Ovary (tissue), 9 donors: ENCODE results near the gene GTF2F1. TPM values are rescaled to one million over a fixed set of nuclear protein-coding genes. Genes with fewer than 3 reads are reported as not detected.

Experiments
- DNase-seq, 5 donors: peaks; one replicate each; pipeline ENCODE4 v3.0.0-alpha.2; 2019 to 2020
- H3K27ac ChIP-seq, 2 donors: fragments of 200-600 bp; one replicate each; pipeline versions ENCODE4 v1.5.1 to v1.8.0; 2019 to 2022
- H3K27me3 ChIP-seq: fragments of 200-600 bp; one replicate; pipeline ENCODE4 v1.8.0; 2022
- H3K36me3 ChIP-seq: fragments of 200-600 bp; sonication (generic); one replicate; pipeline ENCODE4 v1.5.1; 2019
- H3K4me1 ChIP-seq: one replicate; pipeline ENCODE4 v1.8.1; 2013; ENCODE audit warnings: mild to moderate bottlenecking, moderate library complexity; ENCODE audit not compliant: insufficient read depth
- H3K4me3 ChIP-seq: fragments of 200-600 bp; sonication (generic); one replicate; pipeline ENCODE4 v1.5.1; 2017
- H3K9me3 ChIP-seq, 2 donors: fragments of 200-600 bp in 1 of 2; sonication (generic) in 1 of 2; one replicate each; pipeline versions ENCODE4 v1.5.1 to v1.8.1; 2013 to 2019; ENCODE audit warnings: mild to moderate bottlenecking in 1 of 2, moderate library complexity in 1 of 2
- EP300 ChIP-seq: sonication (generic); formaldehyde crosslinking; IDR thresholded peaks from one replicate; pipeline ENCODE4 v1.6.1; 2017; ENCODE audit warnings: antibody characterized with exemption
- POLR2A ChIP-seq: fragments of 450-650 bp; IDR thresholded peaks from one replicate; pipeline ENCODE4 v1.6.1; 2017; ENCODE audit warnings: antibody characterized with exemption, mild to moderate bottlenecking, moderate library complexity
- WGBS, 3 donors: extraction: QIAGEN DNeasy Blood & Tissue Kit in 1 of 3; methylation state at CpG; one replicate each; pipeline versions ENCODE4 v1.1.5 to v1.1.7; 2013 to 2017; 5-methylcytosine and 5-hydroxymethylcytosine counted together
- intact Hi-C, 4 donors: fragments of 100-400 bp; cut with DNase I; formaldehyde crosslinking; loops; one replicate each; pipeline versions ENCODE4 v1.11.0 to v1.15.1; 2022 to 2023
- polyA plus RNA-seq, 2 donors: library from polyadenylated mRNA; stranded (reverse); fragments of 200-250 nt in 1 of 2; fragments of 350-450 nt in 1 of 2; fragmentation: Illumina TruSeq in 1 of 2; extraction: RNeasy Lipid Tissue Mini Kit (QIAGEN cat#74804) in 1 of 2; gene quantifications; one replicate each; pipeline ENCODE4 v1.2.3, GENCODE V29; 2013 to 2014
- total RNA-seq, 7 donors: library from RNA; depleted of rRNA in 2 of 7; stranded (reverse); fragments of >200 nt in 2 of 7; fragmentation: NEBNext Ultra II Directional in 3 of 7; extraction: Animal tissue kit (Norgen Biotek cat#: 25700) in 3 of 7; gene quantifications; one replicate each; pipeline versions ENCODE4 v1.1.0 to v1.2.4, GENCODE V29; 2016 to 2023
- TF ChIP-seq, protein P1 (sequence below), 3 donors: fragments of 450-650 bp in 2 of 3; fragments of 200-600 bp in 1 of 3; IDR thresholded peaks; one replicate each; pipeline versions ENCODE4 v1.5.1 to v1.8.0; 2016 to 2022; ENCODE audit warnings: antibody characterized with exemption in 3 of 3, mild to moderate bottlenecking in 1 of 3
- donor health status: DM: no; HTN: no; CAD: no; lungs with moderate emphysema.
- donor health status: DM: no; HTN: no; CAD: no.
- donor health status: Bipolar disorder and iron deficiency.
- donor health status: DM: yes; HTN: yes; CAD: no.
- donor health status: DM: no; HTN: no; CAD: no.
- donor health status: DM: yes; HTN: yes; CAD: no.

GTF2F1 gene
- total and polyA plus RNA-seq, 9 donors: 41.2 to 95.0 (median 66.9) TPM

DNA sequence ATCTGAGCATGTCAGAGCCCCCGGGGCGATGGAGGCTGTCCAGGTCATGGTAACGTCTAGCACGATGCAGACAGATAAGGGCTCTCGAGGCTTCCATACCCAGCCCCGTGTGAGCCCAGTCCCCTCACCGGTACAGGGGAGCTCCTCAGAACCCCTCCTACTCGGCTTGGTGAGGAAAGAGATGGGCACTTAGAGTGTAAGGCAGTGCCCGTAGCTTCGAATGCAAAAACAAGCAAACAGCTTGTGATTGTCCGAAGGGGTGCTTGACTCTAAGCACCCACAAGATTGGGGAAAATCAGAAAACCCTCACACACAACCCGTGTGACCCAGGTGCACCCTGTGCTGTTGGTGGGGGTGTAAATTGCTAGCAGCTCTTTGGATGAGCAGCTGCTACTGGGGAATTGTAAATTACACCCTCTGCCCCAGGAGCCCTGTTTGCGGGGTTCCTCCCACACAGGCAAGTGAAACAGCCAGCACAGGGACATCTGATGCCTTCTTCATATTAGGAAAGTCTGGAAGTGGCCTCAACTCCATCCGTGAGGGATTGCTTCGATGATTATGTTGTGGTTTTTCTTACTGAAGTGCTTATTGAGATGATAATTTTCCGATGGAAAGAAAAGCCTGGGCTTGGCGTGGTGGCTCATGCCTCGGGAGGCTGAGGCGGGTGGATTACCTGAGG, 16.3 kb downstream of the GTF2F1 start:
- H3K27ac ChIP-seq: no peak overlapping the region
- TF ChIP-seq, protein P1, sequence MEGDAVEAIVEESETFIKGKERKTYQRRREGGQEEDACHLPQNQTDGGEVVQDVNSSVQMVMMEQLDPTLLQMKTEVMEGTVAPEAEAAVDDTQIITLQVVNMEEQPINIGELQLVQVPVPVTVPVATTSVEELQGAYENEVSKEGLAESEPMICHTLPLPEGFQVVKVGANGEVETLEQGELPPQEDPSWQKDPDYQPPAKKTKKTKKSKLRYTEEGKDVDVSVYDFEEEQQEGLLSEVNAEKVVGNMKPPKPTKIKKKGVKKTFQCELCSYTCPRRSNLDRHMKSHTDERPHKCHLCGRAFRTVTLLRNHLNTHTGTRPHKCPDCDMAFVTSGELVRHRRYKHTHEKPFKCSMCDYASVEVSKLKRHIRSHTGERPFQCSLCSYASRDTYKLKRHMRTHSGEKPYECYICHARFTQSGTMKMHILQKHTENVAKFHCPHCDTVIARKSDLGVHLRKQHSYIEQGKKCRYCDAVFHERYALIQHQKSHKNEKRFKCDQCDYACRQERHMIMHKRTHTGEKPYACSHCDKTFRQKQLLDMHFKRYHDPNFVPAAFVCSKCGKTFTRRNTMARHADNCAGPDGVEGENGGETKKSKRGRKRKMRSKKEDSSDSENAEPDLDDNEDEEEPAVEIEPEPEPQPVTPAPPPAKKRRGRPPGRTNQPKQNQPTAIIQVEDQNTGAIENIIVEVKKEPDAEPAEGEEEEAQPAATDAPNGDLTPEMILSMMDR (IDR thresholded peaks at IDR 0.05): no peak
- TF ChIP-seq POLR2A (no peak), EP300 (no peak)
- H3K4me3 ChIP-seq: no peak overlapping the region
- no peaks in the 10 kb centered on the region for H3K36me3 ChIP-seq
- H3K4me1 ChIP-seq: peaks cover 5% of the 10 kb centered on the region
- H3K27me3 ChIP-seq: no peaks in the 10 kb centered on the region
- peak in 1 of 5 donors; percentile 38 for DNase-seq
- WGBS, 3 donors: 31 to 38% (median 36%) methylated on average over 19 of the region's 19 CpGs
- H3K9me3 ChIP-seq: peaks cover 0 to 10% of the 10 kb centered on the region in 2 donors
- intact Hi-C loops: loop anchor here in 1 of 4 donors (10.0 kb wide), 2 partner anchors 48 to 102 kb away; partner anchors contain the start of genes KHSRP and MLLT1

DNA sequence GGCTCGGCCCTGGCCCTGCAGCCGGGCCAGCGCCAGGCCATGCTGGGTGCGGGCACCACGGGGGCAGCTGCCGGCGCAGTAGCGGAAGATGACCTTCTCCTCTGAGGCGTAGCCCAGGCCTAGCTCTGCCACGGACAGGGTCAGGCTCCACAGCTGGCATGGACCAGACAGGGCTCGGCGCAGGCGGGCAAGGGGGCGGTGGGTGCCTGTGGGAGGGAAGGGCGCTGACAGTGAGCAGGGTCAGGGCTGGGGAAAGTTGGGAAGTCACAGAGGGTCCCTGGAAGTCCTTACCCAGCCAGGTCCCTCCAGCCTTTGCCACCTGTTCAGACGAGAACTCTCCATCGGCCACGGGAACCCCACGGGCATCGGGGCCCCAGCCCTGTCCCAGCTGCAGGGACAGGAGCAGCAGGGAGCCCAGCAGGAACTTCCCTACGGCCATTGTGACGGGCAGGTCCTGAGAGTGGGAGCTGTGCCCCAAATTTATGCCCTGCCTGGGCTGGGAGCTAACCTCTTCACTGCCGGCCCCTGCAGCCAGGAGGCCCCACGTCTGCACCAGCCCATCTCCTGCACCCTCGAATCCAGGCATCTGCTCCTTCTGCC, 17.5 kb downstream of the GTF2F1 start, which contains the start of gene PSPN:
TSS of gene PSPN (minus strand) at position 523 of the 600 bp plus-strand sequence. CDS start at position 439, 84 bp downstream.
- Histone ChIP-seq H3K27ac (no peak within 1 kb of the TSS), H3K27me3 (no peaks in the 10 kb centered on the region), H3K4me3 (no peak within 1 kb of the TSS), H3K36me3 (no peaks in the 10 kb centered on the region), H3K9me3 (peaks cover 0 to 8% of the 10 kb centered on the region in 2 donors), H3K4me1 (peaks cover 5% of the 10 kb centered on the region)
- TF ChIP-seq, protein P1 (IDR thresholded peaks at IDR 0.05): no peak
- TF ChIP-seq EP300: no peak
- TF ChIP-seq POLR2A: no peak
- intact Hi-C loops: loop anchor here in 1 of 4 donors (10.0 kb wide), 2 partner anchors 49 to 101 kb away; partner anchors contain the start of genes KHSRP and MLLT1
- 79 to 88% (median 80%) methylated on average over 22 to 25 of the region's 25 CpGs for WGBS, 3 donors
- DNase-seq: peak in 2 of 5 donors; percentile 49 to 57

DNA sequence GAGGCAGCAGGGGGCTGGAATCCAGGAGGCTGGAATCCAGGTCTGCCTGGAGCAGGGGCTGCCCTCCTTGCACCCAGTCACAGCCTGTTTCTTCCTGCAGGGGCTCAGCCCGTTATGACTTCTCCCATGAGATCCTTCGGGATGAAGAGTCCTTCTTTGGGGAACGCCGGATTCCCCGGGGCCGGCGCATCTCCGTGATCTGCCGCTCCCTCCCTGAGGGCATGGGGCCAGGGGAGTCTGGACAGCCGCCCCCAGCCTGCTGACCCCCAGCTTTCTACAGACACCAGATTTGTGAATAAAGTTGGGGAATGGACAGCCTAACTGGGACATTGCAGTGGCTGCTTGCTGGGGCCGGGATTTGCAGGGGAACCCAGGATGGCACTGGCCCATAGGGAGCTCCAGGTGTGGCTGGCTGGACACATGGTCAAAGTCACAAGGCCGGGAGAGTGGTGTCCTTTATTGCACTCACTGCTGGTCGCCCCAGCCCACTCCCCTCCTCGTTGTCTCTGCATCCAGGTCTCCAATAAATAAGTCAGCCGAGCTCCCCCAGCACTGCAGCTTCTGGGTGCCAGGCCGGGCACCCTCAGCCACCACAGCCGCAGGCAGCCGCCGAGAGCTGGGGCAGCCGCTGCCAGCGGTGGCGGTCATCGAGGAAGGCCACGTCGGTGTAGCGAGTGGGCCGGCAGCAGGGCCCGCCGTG, 18.1 kb downstream of the GTF2F1 start:
- no peak for TF ChIP-seq EP300
- no peak for TF ChIP-seq POLR2A
- TF ChIP-seq, protein P1 (IDR thresholded peaks at IDR 0.05): no peak
- Histone ChIP-seq H3K9me3 (peaks cover 0 to 1% of the 10 kb centered on the region in 2 donors), H3K27me3 (no peaks in the 10 kb centered on the region), H3K4me1 (peaks cover 5% of the 10 kb centered on the region), H3K27ac (no peak overlapping the region), H3K4me3 (no peak overlapping the region), H3K36me3 (no peaks in the 10 kb centered on the region)
- intact Hi-C loops: loop anchor here in 1 of 4 donors (10.0 kb wide), 2 partner anchors 50 to 100 kb away; partner anchors contain the start of genes KHSRP and MLLT1
- 76 to 83% (median 79%) methylated on average over 29 of the region's 29 CpGs for WGBS, 3 donors
- peak in 2 of 5 donors; percentile 44 to 53 for DNase-seq

DNA sequence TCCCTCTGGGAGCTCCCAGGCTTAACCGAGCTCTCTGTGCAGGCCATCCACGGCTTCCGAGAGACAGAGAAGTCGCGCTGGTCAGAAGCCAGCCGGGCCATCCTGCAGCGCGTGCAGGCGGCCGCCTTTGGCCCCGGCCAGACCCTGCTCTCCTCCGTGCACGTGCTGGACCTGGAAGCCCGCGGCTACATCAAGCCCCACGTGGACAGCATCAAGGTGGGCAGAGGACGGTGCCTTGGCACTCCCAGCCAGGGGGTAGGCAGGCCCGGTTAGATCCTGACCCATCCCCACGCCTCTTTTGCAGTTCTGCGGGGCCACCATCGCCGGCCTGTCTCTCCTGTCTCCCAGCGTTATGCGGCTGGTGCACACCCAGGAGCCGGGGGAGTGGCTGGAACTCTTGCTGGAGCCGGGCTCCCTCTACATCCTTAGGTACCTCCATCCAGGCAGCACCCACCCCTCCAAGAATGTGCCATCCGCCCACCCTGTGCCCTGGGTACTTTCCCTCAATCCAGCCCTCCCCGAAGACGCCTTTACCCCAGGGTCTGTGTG, 18.7 kb downstream of the GTF2F1 start:
- peak in 3 of 5 donors; percentile 59 to 64 (median 60) for DNase-seq
- H3K4me3 ChIP-seq: no peak overlapping the region
- WGBS, 3 donors: 28 to 36% (median 32%) methylated on average over 26 to 29 of the region's 29 CpGs
- H3K4me1 ChIP-seq: peaks cover 5% of the 10 kb centered on the region
- H3K9me3 ChIP-seq: no peaks in the 10 kb centered on the region
- H3K27ac ChIP-seq: no peak overlapping the region
- no peaks in the 10 kb centered on the region for H3K36me3 ChIP-seq
- intact Hi-C loops: loop anchor here in 1 of 4 donors (10.0 kb wide), 2 partner anchors 51 to 99 kb away; partner anchors contain the start of genes KHSRP and MLLT1
- no peaks in the 10 kb centered on the region for H3K27me3 ChIP-seq
- TF ChIP-seq, protein P1 (IDR thresholded peaks at IDR 0.05): no peak
- TF ChIP-seq POLR2A: no peak
- TF ChIP-seq EP300: no peak
